ENCODE measurements around the gene PROZ.

PROZ gene

GRCh38 chr13:113114511-113115362, 43.7 kb upstream of the PROZ start:
- Histone ChIP-seq H3K27me3 (ENCODE audit: control insufficient read depth in 1 of 2, insufficient read depth in 2 of 2, low read length in 2 of 2) (peaks cover 12 to 20% of the 10 kb centered on the region in 2 donors), H3K36me3 (ENCODE audit: control insufficient read depth in 1 of 2, insufficient read depth in 2 of 2, low read length in 2 of 2) (no peaks in the 10 kb centered on the region), H3K9me3 (ENCODE audit: control insufficient read depth in 1 of 2, low read length in 2 of 2) (no peaks in the 10 kb centered on the region), H3K4me3 (ENCODE audit: low read depth in 1 of 2, low read length in 2 of 2) (no peak overlapping the region), H3K4me1 (ENCODE audit: control insufficient read depth in 1 of 2, insufficient read depth in 2 of 2, low read length in 2 of 2) (no peaks in the 10 kb centered on the region), H3K9ac (ENCODE audit: low read depth in 1 of 2, low read length in 2 of 2) (no peak overlapping the region), H3K27ac (ENCODE audit: low read depth, low read length) (no peak overlapping the region)

GRCh38 chr13:113115363-113116205, 42.9 kb upstream of the PROZ start:
- Histone ChIP-seq H3K36me3 (ENCODE audit: control insufficient read depth in 1 of 2, insufficient read depth in 2 of 2, low read length in 2 of 2) (no peaks in the 10 kb centered on the region), H3K9me3 (ENCODE audit: control insufficient read depth in 1 of 2, low read length in 2 of 2) (no peaks in the 10 kb centered on the region), H3K9ac (ENCODE audit: low read depth in 1 of 2, low read length in 2 of 2) (no peak overlapping the region), H3K4me3 (ENCODE audit: low read depth in 1 of 2, low read length in 2 of 2) (no peak overlapping the region), H3K27me3 (ENCODE audit: control insufficient read depth in 1 of 2, insufficient read depth in 2 of 2, low read length in 2 of 2) (peaks cover 11 to 12% of the 10 kb centered on the region in 2 donors), H3K27ac (ENCODE audit: low read depth, low read length) (no peak overlapping the region), H3K4me1 (ENCODE audit: control insufficient read depth in 1 of 2, insufficient read depth in 2 of 2, low read length in 2 of 2) (no peaks in the 10 kb centered on the region)

GRCh38 chr13:113116206-113116800, 42.1 kb upstream of the PROZ start:
- H3K27ac ChIP-seq (ENCODE audit: low read depth, low read length): no peak overlapping the region
- peaks cover 4 to 6% of the 10 kb centered on the region in 2 donors for H3K27me3 ChIP-seq (ENCODE audit: control insufficient read depth in 1 of 2, insufficient read depth in 2 of 2, low read length in 2 of 2)
- no peaks in the 10 kb centered on the region for H3K4me1 ChIP-seq (ENCODE audit: control insufficient read depth in 1 of 2, insufficient read depth in 2 of 2, low read length in 2 of 2)
- H3K9me3 ChIP-seq (ENCODE audit: control insufficient read depth in 1 of 2, low read length in 2 of 2): no peaks in the 10 kb centered on the region
- H3K9ac ChIP-seq (ENCODE audit: low read depth in 1 of 2, low read length in 2 of 2): no peak overlapping the region
- no peak overlapping the region for H3K4me3 ChIP-seq (ENCODE audit: low read depth in 1 of 2, low read length in 2 of 2)
- no peaks in the 10 kb centered on the region for H3K36me3 ChIP-seq (ENCODE audit: control insufficient read depth in 1 of 2, insufficient read depth in 2 of 2, low read length in 2 of 2)

- H3K9ac ChIP-seq (ENCODE audit: low read depth in 1 of 2, low read length in 2 of 2): no peak overlapping the region
- H3K27ac ChIP-seq (ENCODE audit: low read depth, low read length): no peak overlapping the region
- H3K36me3 ChIP-seq (ENCODE audit: control insufficient read depth in 1 of 2, insufficient read depth in 2 of 2, low read length in 2 of 2): no peaks in the 10 kb centered on the region
- no peaks in the 10 kb centered on the region for H3K4me1 ChIP-seq (ENCODE audit: control insufficient read depth in 1 of 2, insufficient read depth in 2 of 2, low read length in 2 of 2)
- H3K27me3 ChIP-seq (ENCODE audit: control insufficient read depth in 1 of 2, insufficient read depth in 2 of 2, low read length in 2 of 2): peaks cover 4% of the 10 kb centered on the region in 2 donors
- no peaks in the 10 kb centered on the region for H3K9me3 ChIP-seq (ENCODE audit: control insufficient read depth in 1 of 2, low read length in 2 of 2)
- no peak overlapping the region for H3K4me3 ChIP-seq (ENCODE audit: low read depth in 1 of 2, low read length in 2 of 2)
These were observed 41.6 kb upstream of the PROZ start for GRCh38 chr13:113116871-113117271.

- no peak overlapping the region for H3K27ac ChIP-seq (ENCODE audit: low read depth, low read length)
- no peak overlapping the region for H3K4me3 ChIP-seq (ENCODE audit: low read depth in 1 of 2, low read length in 2 of 2)
- H3K9me3 ChIP-seq (ENCODE audit: control insufficient read depth in 1 of 2, low read length in 2 of 2): no peaks in the 10 kb centered on the region
- H3K4me1 ChIP-seq (ENCODE audit: control insufficient read depth in 1 of 2, insufficient read depth in 2 of 2, low read length in 2 of 2): no peaks in the 10 kb centered on the region
- H3K36me3 ChIP-seq (ENCODE audit: control insufficient read depth in 1 of 2, insufficient read depth in 2 of 2, low read length in 2 of 2): no peaks in the 10 kb centered on the region
- H3K9ac ChIP-seq (ENCODE audit: low read depth in 1 of 2, low read length in 2 of 2): no peak overlapping the region
- peaks cover 0 to 4% of the 10 kb centered on the region in 2 donors for H3K27me3 ChIP-seq (ENCODE audit: control insufficient read depth in 1 of 2, insufficient read depth in 2 of 2, low read length in 2 of 2)
These were observed 41.0 kb upstream of the PROZ start for GRCh38 chr13:113117335-113117872.

- Histone ChIP-seq H3K9ac (ENCODE audit: low read depth in 1 of 2, low read length in 2 of 2) (no peak overlapping the region), H3K36me3 (ENCODE audit: control insufficient read depth in 1 of 2, insufficient read depth in 2 of 2, low read length in 2 of 2) (no peaks in the 10 kb centered on the region)
These were observed 40.6 kb upstream of the PROZ start for GRCh38 chr13:113117911-113118260.

GRCh38 chr13:113118261-113119021, 40.0 kb upstream of the PROZ start:
- Histone ChIP-seq H3K4me3 (ENCODE audit: low read depth in 1 of 2, low read length in 2 of 2) (no peak overlapping the region), H3K36me3 (ENCODE audit: control insufficient read depth in 1 of 2, insufficient read depth in 2 of 2, low read length in 2 of 2) (no peaks in the 10 kb centered on the region), H3K27me3 (ENCODE audit: control insufficient read depth in 1 of 2, insufficient read depth in 2 of 2, low read length in 2 of 2) (no peaks in the 10 kb centered on the region), H3K9ac (ENCODE audit: low read depth in 1 of 2, low read length in 2 of 2) (no peak overlapping the region), H3K9me3 (ENCODE audit: control insufficient read depth in 1 of 2, low read length in 2 of 2) (no peaks in the 10 kb centered on the region), H3K4me1 (ENCODE audit: control insufficient read depth in 1 of 2, insufficient read depth in 2 of 2, low read length in 2 of 2) (peaks cover 9 to 10% of the 10 kb centered on the region in 2 donors), H3K27ac (ENCODE audit: low read depth, low read length) (no peak overlapping the region)

More at GRCh38 chr13:113117911-113118260, 40.6 kb upstream of the PROZ start:
- Histone ChIP-seq H3K4me3 (ENCODE audit: low read depth in 1 of 2, low read length in 2 of 2) (no peak overlapping the region), H3K27me3 (ENCODE audit: control insufficient read depth in 1 of 2, insufficient read depth in 2 of 2, low read length in 2 of 2) (peaks cover 0 to 4% of the 10 kb centered on the region in 2 donors), H3K4me1 (ENCODE audit: control insufficient read depth in 1 of 2, insufficient read depth in 2 of 2, low read length in 2 of 2) (peaks cover 4% of the 10 kb centered on the region in 2 donors), H3K27ac (ENCODE audit: low read depth, low read length) (no peak overlapping the region), H3K9me3 (ENCODE audit: control insufficient read depth in 1 of 2, low read length in 2 of 2) (no peaks in the 10 kb centered on the region)

GRCh38 chr13:113119166-113119821, 39.2 kb upstream of the PROZ start:
- H3K27ac ChIP-seq (ENCODE audit: low read depth, low read length): no peak overlapping the region
- H3K9me3 ChIP-seq (ENCODE audit: control insufficient read depth in 1 of 2, low read length in 2 of 2): no peaks in the 10 kb centered on the region
- H3K4me1 ChIP-seq (ENCODE audit: control insufficient read depth in 1 of 2, insufficient read depth in 2 of 2, low read length in 2 of 2): peaks cover 9 to 10% of the 10 kb centered on the region in 2 donors
- H3K9ac ChIP-seq (ENCODE audit: low read depth in 1 of 2, low read length in 2 of 2): no peak overlapping the region
- H3K4me3 ChIP-seq (ENCODE audit: low read depth in 1 of 2, low read length in 2 of 2): no peak overlapping the region
- H3K27me3 ChIP-seq (ENCODE audit: control insufficient read depth in 1 of 2, insufficient read depth in 2 of 2, low read length in 2 of 2): no peaks in the 10 kb centered on the region
- no peaks in the 10 kb centered on the region for H3K36me3 ChIP-seq (ENCODE audit: control insufficient read depth in 1 of 2, insufficient read depth in 2 of 2, low read length in 2 of 2)

- Histone ChIP-seq H3K27ac (ENCODE audit: low read depth, low read length) (no peak overlapping the region), H3K9me3 (ENCODE audit: control insufficient read depth in 1 of 2, low read length in 2 of 2) (no peaks in the 10 kb centered on the region), H3K9ac (ENCODE audit: low read depth in 1 of 2, low read length in 2 of 2) (no peak overlapping the region), H3K4me1 (ENCODE audit: control insufficient read depth in 1 of 2, insufficient read depth in 2 of 2, low read length in 2 of 2) (peaks cover 9 to 10% of the 10 kb centered on the region in 2 donors), H3K36me3 (ENCODE audit: control insufficient read depth in 1 of 2, insufficient read depth in 2 of 2, low read length in 2 of 2) (no peaks in the 10 kb centered on the region), H3K27me3 (ENCODE audit: control insufficient read depth in 1 of 2, insufficient read depth in 2 of 2, low read length in 2 of 2) (no peaks in the 10 kb centered on the region), H3K4me3 (ENCODE audit: low read depth in 1 of 2, low read length in 2 of 2) (no peak overlapping the region)
These were observed 38.6 kb upstream of the PROZ start for GRCh38 chr13:113119822-113120189.

All from duodenal mucosa (tissue), 2 donors.